Measurements from ENCODE around the gene DROSHA.

Gene DROSHA

GRCh38 chr5:31416547-31416946 is 115.3 kb downstream of the DROSHA start:
- no peak for DNase-seq (ENCODE audit: extremely low read depth, low read depth)
- H3K4me3 ChIP-seq (replicated peaks; ENCODE audit: low read depth, low read length), result no peak overlapping the region
- no peak for TF ChIP-seq CTCF (IDR thresholded peaks at IDR 0.05; ENCODE audit: low read depth, low read length, missing control alignments)

GRCh38 chr5:31415960-31416359 is 115.9 kb downstream of the DROSHA start:
- H3K4me3 ChIP-seq (replicated peaks; ENCODE audit: low read depth, low read length), result no peak overlapping the region
- TF ChIP-seq CTCF (IDR thresholded peaks at IDR 0.05; ENCODE audit: low read depth, low read length, missing control alignments), result no peak
- DNase-seq (ENCODE audit: extremely low read depth, low read depth), result no peak

- DNase-seq (ENCODE audit: extremely low read depth, low read depth), result no peak
- H3K4me3 ChIP-seq (replicated peaks; ENCODE audit: low read depth, low read length), result no peak overlapping the region
- TF ChIP-seq CTCF (IDR thresholded peaks at IDR 0.05; ENCODE audit: low read depth, low read length, missing control alignments), result no peak
These were observed 116.6 kb downstream of the DROSHA start for GRCh38 chr5:31415009-31415923.

- DNase-seq (ENCODE audit: extremely low read depth, low read depth), result no peak
- no peak for TF ChIP-seq CTCF (IDR thresholded peaks at IDR 0.05; ENCODE audit: low read depth, low read length, missing control alignments)
These were observed 118.7 kb downstream of the DROSHA start for GRCh38 chr5:31413030-31413812.

GRCh38 chr5:31412324-31412723 is 119.6 kb downstream of the DROSHA start:
- DNase-seq (ENCODE audit: extremely low read depth, low read depth), result no peak
- no peak overlapping the region for H3K4me3 ChIP-seq (replicated peaks; ENCODE audit: low read depth, low read length)
- no peak for TF ChIP-seq CTCF (IDR thresholded peaks at IDR 0.05; ENCODE audit: low read depth, low read length, missing control alignments)

More at GRCh38 chr5:31413030-31413812, 118.7 kb downstream of the DROSHA start:
- no peak overlapping the region for H3K4me3 ChIP-seq (replicated peaks; ENCODE audit: low read depth, low read length)

- no peak for DNase-seq (ENCODE audit: extremely low read depth, low read depth)
- no peak for TF ChIP-seq CTCF (IDR thresholded peaks at IDR 0.05; ENCODE audit: low read depth, low read length, missing control alignments)
- no peak overlapping the region for H3K4me3 ChIP-seq (replicated peaks; ENCODE audit: low read depth, low read length)
These were observed 121.8 kb downstream of the DROSHA start for GRCh38 chr5:31410089-31410488.

All from HFF-Myc (cell line).